T-helper 2 cell treated with Interferon-gamma antibody and Interleukin-4, amounts not matched to agents 100 ng/mL and 5 ng/mL, for 36 hours (primary cell): ENCODE measurements around the gene GLYATL3. TPM values are rescaled to one million over a fixed set of nuclear protein-coding genes. Genes with fewer than 3 reads are reported as not detected.

Experiments
- total RNA-seq: library from RNA; stranded (reverse); gene quantifications from 2 replicates; pipeline ENCODE4 v1.2.3, GENCODE V29; 2022

The GLYATL3 gene
- total RNA-seq, 1 donor from 2014 or later: not detected

Other genes with a start within 250 kb of the GLYATL3 start
- gene MMUT, start 36.7 kb upstream of the GLYATL3 start, total RNA-seq: 16.5 and 16.9 TPM in 2 replicates
- gene CENPQ, start 36.6 kb upstream of the GLYATL3 start, total RNA-seq: 14.3 and 15.3 TPM in 2 replicates
- 0.39 and 0.55 TPM in 2 replicates for gene C6orf141, start 50.7 kb downstream of the GLYATL3 start, total RNA-seq
- gene RHAG, start 136.9 kb downstream of the GLYATL3 start, total RNA-seq: not detected in 2 replicates
- gene CRISP2, start 213.6 kb downstream of the GLYATL3 start, total RNA-seq: not detected in 2 replicates
- gene CRISP3, start 244.5 kb downstream of the GLYATL3 start, total RNA-seq: not detected in 2 replicates